ENCODE data around the gene MAGI2. TPM values are rescaled to one million over a fixed set of nuclear protein-coding genes. Genes with fewer than 3 reads are reported as not detected.

MAGI2 gene
- total RNA-seq, 1 experiment from 2014 or later: 0.34 TPM

GRCh38 chr7:78043159-78043558 lies 1410.3 kb downstream of the MAGI2 start:
- Histone ChIP-seq H3K4me3 (ENCODE audit: low read depth, low read length, poor library complexity, severe bottlenecking) (no peak overlapping the region), H3K36me3 (ENCODE audit: insufficient read depth, low read length, poor library complexity, severe bottlenecking) (no peaks in the 10 kb centered on the region), H3K27me3 (replicated peaks; ENCODE audit: insufficient read depth, low read depth, low read length, poor library complexity) (no peaks in the 10 kb centered on the region), H3K4me1 (ENCODE audit: insufficient read depth, low read length, poor library complexity, severe bottlenecking) (no peaks in the 10 kb centered on the region), H3K27ac (ENCODE audit: low read depth, low read length, poor library complexity, severe bottlenecking) (no peak overlapping the region), H3K9me3 (ENCODE audit: low read depth, low read length, poor library complexity, severe bottlenecking) (no peaks in the 10 kb centered on the region)
- no peak for DNase-seq (ENCODE audit: low spot score)
- ChIA-PET POLR2A (ENCODE audit: low non-redundant PET) (no interaction called here), CTCF (no interaction called here)
- BruUV-seq (replicated peaks): no TSS peak
- TF ChIP-seq CTCF (conservative IDR thresholded peaks at IDR 0.05; ENCODE audit: low read depth, low read length) (no peak), EZH2 (IDR thresholded peaks at IDR 0.05; ENCODE audit: borderline replicate concordance, low read depth, low read length, poor library complexity, severe bottlenecking) (no peak)
- intact Hi-C loops (cut with micrococcal nuclease; ENCODE audit: unreplicated experiment): no loop called here

- no TSS peak for BruUV-seq (replicated peaks)
- ChIA-PET POLR2A (ENCODE audit: low non-redundant PET) (interaction anchor here (0.6 kb wide), 1 partner anchor 703 kb away, joined by 3 read pairs; no protein-coding TSS in a partner anchor), CTCF (interaction anchor here (0.5 kb wide), 1 partner anchor 686 kb away, joined by 5 read pairs; no protein-coding TSS in a partner anchor)
- Histone ChIP-seq H3K36me3 (ENCODE audit: insufficient read depth, low read length, poor library complexity, severe bottlenecking) (no peaks in the 10 kb centered on the region), H3K4me3 (ENCODE audit: low read depth, low read length, poor library complexity, severe bottlenecking) (no peak overlapping the region), H3K9me3 (ENCODE audit: low read depth, low read length, poor library complexity, severe bottlenecking) (no peaks in the 10 kb centered on the region), H3K27ac (ENCODE audit: low read depth, low read length, poor library complexity, severe bottlenecking) (no peak overlapping the region), H3K27me3 (replicated peaks; ENCODE audit: insufficient read depth, low read depth, low read length, poor library complexity) (no peaks in the 10 kb centered on the region), H3K4me1 (ENCODE audit: insufficient read depth, low read length, poor library complexity, severe bottlenecking) (no peaks in the 10 kb centered on the region)
- intact Hi-C loops (cut with micrococcal nuclease; ENCODE audit: unreplicated experiment): loop anchor here (2.0 kb wide), 1 partner anchor 101 kb away; no protein-coding TSS in a partner anchor
- DNase-seq (ENCODE audit: low spot score): no peak
- TF ChIP-seq EZH2 (IDR thresholded peaks at IDR 0.05; ENCODE audit: borderline replicate concordance, low read depth, low read length, poor library complexity, severe bottlenecking) (no peak), CTCF (conservative IDR thresholded peaks at IDR 0.05; ENCODE audit: low read depth, low read length) (no peak)
Measured at GRCh38 chr7:78041423-78041822, 1412.0 kb downstream of the MAGI2 start.

- CTCF ChIA-PET: interaction anchor here (0.8 to 0.9 kb wide), 2 partner anchors 20 to 100 kb away, joined by 3 read pairs; no protein-coding TSS in a partner anchor
- Histone ChIP-seq H3K27ac (ENCODE audit: low read depth, low read length, poor library complexity, severe bottlenecking) (no peak overlapping the region), H3K4me1 (ENCODE audit: insufficient read depth, low read length, poor library complexity, severe bottlenecking) (no peaks in the 10 kb centered on the region), H3K36me3 (ENCODE audit: insufficient read depth, low read length, poor library complexity, severe bottlenecking) (no peaks in the 10 kb centered on the region), H3K27me3 (replicated peaks; ENCODE audit: insufficient read depth, low read depth, low read length, poor library complexity) (no peaks in the 10 kb centered on the region), H3K9me3 (ENCODE audit: low read depth, low read length, poor library complexity, severe bottlenecking) (no peaks in the 10 kb centered on the region), H3K4me3 (ENCODE audit: low read depth, low read length, poor library complexity, severe bottlenecking) (no peak overlapping the region)
- peak; percentile 48 for DNase-seq (ENCODE audit: low spot score)
- POLR2A ChIA-PET (ENCODE audit: low non-redundant PET): interaction anchor here (0.9 kb wide), 1 partner anchor 128 kb away, joined by 8 read pairs; no protein-coding TSS in a partner anchor
- BruUV-seq (replicated peaks): no TSS peak
- TF ChIP-seq CTCF (conservative IDR thresholded peaks at IDR 0.05; ENCODE audit: low read depth, low read length) (peak; percentile 70), EZH2 (IDR thresholded peaks at IDR 0.05; ENCODE audit: borderline replicate concordance, low read depth, low read length, poor library complexity, severe bottlenecking) (no peak)
- intact Hi-C loops (cut with micrococcal nuclease; ENCODE audit: unreplicated experiment): loop anchor here (2.0 kb wide), 1 partner anchor 99 kb away; no protein-coding TSS in a partner anchor
Measured at GRCh38 chr7:78039790-78040776, 1413.4 kb downstream of the MAGI2 start.

All from A673 (cell line).